ENCODE data around the gene PPARG. TPM values are rescaled to one million over a fixed set of nuclear protein-coding genes. Genes with fewer than 3 reads are reported as not detected.

The PPARG gene
- polyA plus RNA-seq, 1 donor (not counting 4 experiments of a cell fraction or from before 2014, with no cell fraction given), result 3.1 TPM

- Histone ChIP-seq H3K9ac (ENCODE audit: control insufficient read depth, extremely low read depth, insufficient read depth, low read length) (no peak overlapping the region), H3K9me1 (ENCODE audit: control insufficient read depth, extremely low read depth, insufficient read depth, low read length) (no peaks in the 10 kb centered on the region), H3K79me2 (ENCODE audit: control insufficient read depth, insufficient read depth, low read length) (no peaks in the 10 kb centered on the region), H3K27me3 (ENCODE audit: control insufficient read depth, extremely low read depth, insufficient read depth, low read length) (no peaks in the 10 kb centered on the region), H3K4me3 (ENCODE audit: control insufficient read depth in 2 of 3, extremely low read depth in 1 of 3, insufficient read depth in 2 of 3, low read depth in 1 of 3, low read length in 3 of 3) (no peak overlapping the region), H2AFZ (ENCODE audit: control insufficient read depth, low read length) (no peak overlapping the region), H3K36me3 (ENCODE audit: control insufficient read depth in 2 of 2, extremely low read depth in 1 of 2, insufficient read depth in 2 of 2, low read length in 2 of 2) (no peaks in the 10 kb centered on the region), H3K4me1 (ENCODE audit: control insufficient read depth, extremely low read depth, insufficient read depth, low read length) (no peaks in the 10 kb centered on the region), H3K27ac (ENCODE audit: control insufficient read depth, insufficient read depth, low read length) (no peak overlapping the region), H3K9me3 (ENCODE audit: control insufficient read depth, low read depth, low read length) (no peaks in the 10 kb centered on the region), H3K4me2 (ENCODE audit: control insufficient read depth, extremely low read depth, insufficient read depth, low read depth, low read length) (no peak overlapping the region), H4K20me1 (ENCODE audit: control insufficient read depth, extremely low read depth, insufficient read depth, low read length) (no peaks in the 10 kb centered on the region)
- DNase-seq (ENCODE audit: low read depth, low spot score) (no peak), FAIRE-seq (no peak)
- TF ChIP-seq CTCF (optimal IDR thresholded peaks at IDR 0.05 in 1 of 3, IDR thresholded peaks at IDR 0.05 in 1 of 3, conservative IDR thresholded peaks at IDR 0.05 in 1 of 3; ENCODE audit: extremely low read depth in 1 of 3, insufficient read depth in 2 of 3, low read length in 3 of 3), result no peak
- TF ChIP-seq EZH2 (IDR thresholded peaks at IDR 0.05; ENCODE audit: low read length), result no peak
- dilution Hi-C loops (cut with MboI; ENCODE audit: extremely low pct_ligation_motif_present, low sequenced_read_pairs), result no loop called here
These were observed 172.3 kb downstream of the PPARG start for GRCh38 chr3:12461097-12461649.

GRCh38 chr3:12462159-12462947 lies 173.5 kb downstream of the PPARG start:
- H3K4me3 ChIP-seq (ENCODE audit: control insufficient read depth in 2 of 3, extremely low read depth in 1 of 3, insufficient read depth in 2 of 3, low read depth in 1 of 3, low read length in 3 of 3), result no peak overlapping the region
- H3K4me1 ChIP-seq (ENCODE audit: control insufficient read depth, extremely low read depth, insufficient read depth, low read length), result no peaks in the 10 kb centered on the region
- DNase-seq (ENCODE audit: low read depth, low spot score) (no peak), FAIRE-seq (no peak)
- no peaks in the 10 kb centered on the region for H3K79me2 ChIP-seq (ENCODE audit: control insufficient read depth, insufficient read depth, low read length)
- no peak overlapping the region for H2AFZ ChIP-seq (ENCODE audit: control insufficient read depth, low read length)
- no peaks in the 10 kb centered on the region for H3K9me1 ChIP-seq (ENCODE audit: control insufficient read depth, extremely low read depth, insufficient read depth, low read length)
- H3K27ac ChIP-seq (ENCODE audit: control insufficient read depth, insufficient read depth, low read length), result no peak overlapping the region
- H3K36me3 ChIP-seq (ENCODE audit: control insufficient read depth in 2 of 2, extremely low read depth in 1 of 2, insufficient read depth in 2 of 2, low read length in 2 of 2), result no peaks in the 10 kb centered on the region
- no peak overlapping the region for H3K9ac ChIP-seq (ENCODE audit: control insufficient read depth, extremely low read depth, insufficient read depth, low read length)
- no peaks in the 10 kb centered on the region for H3K27me3 ChIP-seq (ENCODE audit: control insufficient read depth, extremely low read depth, insufficient read depth, low read length)
- dilution Hi-C loops (cut with MboI; ENCODE audit: extremely low pct_ligation_motif_present, low sequenced_read_pairs), result no loop called here
- TF ChIP-seq EZH2 (IDR thresholded peaks at IDR 0.05; ENCODE audit: low read length) (no peak), CTCF (optimal IDR thresholded peaks at IDR 0.05 in 1 of 3, IDR thresholded peaks at IDR 0.05 in 1 of 3, conservative IDR thresholded peaks at IDR 0.05 in 1 of 3; ENCODE audit: extremely low read depth in 1 of 3, insufficient read depth in 2 of 3, low read length in 3 of 3) (no peak)
- H3K9me3 ChIP-seq (ENCODE audit: control insufficient read depth, low read depth, low read length), result no peaks in the 10 kb centered on the region
- no peak overlapping the region for H3K4me2 ChIP-seq (ENCODE audit: control insufficient read depth, extremely low read depth, insufficient read depth, low read depth, low read length)
- H4K20me1 ChIP-seq (ENCODE audit: control insufficient read depth, extremely low read depth, insufficient read depth, low read length), result no peaks in the 10 kb centered on the region
